ENCODE data around the gene FBXO44. TPM values are rescaled to one million over a fixed set of nuclear protein-coding genes. Genes with fewer than 3 reads are reported as not detected.

Gene FBXO44
- total and polyA plus RNA-seq, 5 experiments from 2014 or later, result 6.4 to 55.7 (median 10.1) TPM

GRCh38 chr1:11670747-11671146, 16.1 kb downstream of the FBXO44 start:
- H3K4me1 Mint-ChIP-seq, result peaks cover 5 to 9% (median 6%) of the 10 kb centered on the region in 4 donors
- ATAC-seq (no peak), DNase-seq (no peak)
- peaks cover 0 to 31% (median 5%) of the 10 kb centered on the region in 3 donors for H3K36me3 Mint-ChIP-seq
- H3K9me3 Mint-ChIP-seq, result no peaks in the 10 kb centered on the region
- POLR2A ChIA-PET, result no interaction called here
- no peak overlapping the region for H3K4me3 Mint-ChIP-seq
- no peaks in the 10 kb centered on the region for H3K27me3 Mint-ChIP-seq
- peak overlapping the region in 1 of 10 donors; percentile 89 for H3K27ac Mint-ChIP-seq

- no peak for DNase-seq
- Mint-ChIP-seq H3K27me3 (no peaks in the 10 kb centered on the region), H3K4me1 (peaks cover 5 to 7% (median 6%) of the 10 kb centered on the region in 4 donors), H3K9me3 (no peaks in the 10 kb centered on the region), H3K36me3 (peaks cover 0 to 35% (median 5%) of the 10 kb centered on the region in 3 donors), H3K27ac (no peak overlapping the region), H3K4me3 (no peak overlapping the region)
- POLR2A ChIA-PET, result no interaction called here
- no peak for ATAC-seq
These were observed 16.5 kb downstream of the FBXO44 start for GRCh38 chr1:11671205-11671543.

DNA sequence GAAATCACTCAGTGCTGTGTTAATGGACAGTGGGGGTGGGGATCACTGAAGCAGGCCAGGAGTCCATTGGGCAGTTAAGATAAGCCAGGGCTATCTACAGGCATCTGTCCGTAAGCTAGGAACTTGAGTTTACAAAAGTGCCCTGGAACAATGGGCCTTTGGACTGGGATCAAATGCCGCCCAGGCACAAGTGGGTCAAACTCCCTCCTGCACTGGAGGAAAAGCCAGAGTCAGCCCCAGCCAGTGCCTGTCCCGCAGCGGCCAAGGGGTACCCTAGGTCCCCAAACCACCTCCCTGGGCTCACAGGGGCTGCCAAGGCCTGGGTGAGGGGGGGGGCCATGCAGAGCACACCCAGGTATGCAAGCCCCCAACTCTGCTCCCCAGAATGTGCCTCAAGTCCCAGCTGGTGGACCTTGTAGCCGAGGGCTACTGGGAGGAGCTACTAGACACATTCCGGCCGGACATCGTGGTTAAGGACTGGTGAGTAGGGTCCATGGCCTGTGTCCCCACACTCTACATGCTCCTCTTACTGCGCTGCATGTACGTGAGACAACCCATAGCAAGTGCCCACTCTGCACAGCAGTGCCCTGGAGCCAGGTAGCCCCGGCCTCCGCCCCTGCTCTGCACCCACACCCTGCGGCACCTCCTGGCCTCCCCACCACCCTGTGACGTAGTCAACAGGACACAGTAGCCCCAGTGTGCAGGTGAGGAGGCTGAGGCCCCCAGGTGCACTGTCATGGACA, 17.0 kb downstream of the FBXO44 start:
- POLR2A ChIA-PET, result no interaction called here
- ATAC-seq, result no peak

DNA sequence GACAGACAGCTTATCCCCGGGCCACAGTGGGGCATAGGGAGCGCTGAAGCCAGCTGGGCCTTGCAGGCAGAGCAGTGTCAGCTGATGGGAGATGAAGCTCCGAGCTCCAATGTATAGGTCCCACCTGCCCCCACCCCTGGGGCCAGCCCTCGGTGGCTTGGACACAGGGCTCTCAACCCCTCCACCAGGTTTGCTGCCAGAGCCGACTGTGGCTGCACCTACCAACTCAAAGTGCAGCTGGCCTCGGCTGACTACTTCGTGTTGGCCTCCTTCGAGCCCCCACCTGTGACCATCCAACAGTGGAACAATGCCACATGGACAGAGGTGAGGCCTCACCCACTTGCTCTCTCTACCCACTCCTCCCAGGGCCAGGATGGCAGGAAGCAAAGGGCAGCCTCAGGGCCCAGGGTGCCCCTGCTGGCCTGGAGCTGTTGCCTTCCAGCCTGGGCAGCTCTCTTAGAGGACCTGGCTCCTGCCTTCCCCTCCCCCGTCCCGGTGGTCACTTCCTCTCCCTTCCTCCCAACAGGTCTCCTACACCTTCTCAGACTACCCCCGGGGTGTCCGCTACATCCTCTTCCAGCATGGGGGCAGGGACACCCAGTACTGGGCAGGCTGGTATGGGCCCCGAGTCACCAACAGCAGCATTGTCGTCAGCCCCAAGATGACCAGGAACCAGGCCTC, 18.6 kb downstream of the FBXO44 start:
- H3K27me3 Mint-ChIP-seq, result no peaks in the 10 kb centered on the region
- DNase-seq (no peak), ATAC-seq (no peak)
- H3K36me3 Mint-ChIP-seq, result peaks cover 0 to 38% (median 5%) of the 10 kb centered on the region in 3 donors
- H3K9me3 Mint-ChIP-seq, result no peaks in the 10 kb centered on the region
- peaks cover 2 to 6% (median 4%) of the 10 kb centered on the region in 4 donors for H3K4me1 Mint-ChIP-seq
- POLR2A ChIA-PET, result interaction anchor here (1.2 kb wide), 1 partner anchor 9 kb away, joined by 5 read pairs; the partner anchor contains the start of gene FBXO6
- no peak overlapping the region for H3K27ac Mint-ChIP-seq
- no peak overlapping the region for H3K4me3 Mint-ChIP-seq

More for the DNA sequence above, 17.0 kb downstream of the FBXO44 start:
- no peaks in the 10 kb centered on the region for H3K27me3 Mint-ChIP-seq
- peaks cover 5 to 7% (median 5%) of the 10 kb centered on the region in 4 donors for H3K4me1 Mint-ChIP-seq
- no peak overlapping the region for H3K4me3 Mint-ChIP-seq
- H3K27ac Mint-ChIP-seq, result no peak overlapping the region
- H3K9me3 Mint-ChIP-seq, result no peaks in the 10 kb centered on the region
- peaks cover 0 to 35% (median 5%) of the 10 kb centered on the region in 3 donors for H3K36me3 Mint-ChIP-seq
- DNase-seq, result no peak

DNA sequence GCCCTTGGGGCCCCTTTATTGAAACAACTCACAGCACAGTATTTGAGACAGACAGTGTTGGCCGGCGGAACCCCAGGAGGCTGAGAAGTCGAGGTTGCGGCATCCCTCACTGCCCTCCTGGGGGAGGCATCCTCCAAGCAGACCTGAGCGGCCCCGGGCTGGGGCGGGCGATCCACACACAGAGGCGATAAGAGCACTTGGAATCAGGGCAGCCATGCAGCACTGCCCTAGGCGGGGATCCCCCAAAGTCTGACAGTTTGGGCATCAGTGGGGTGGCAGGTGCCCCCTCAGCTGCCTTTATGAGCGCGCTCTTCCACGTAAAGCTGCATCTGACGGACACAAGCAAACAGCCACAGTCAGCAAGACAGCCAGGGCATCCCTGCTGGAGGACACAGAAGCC, 19.8 kb downstream of the FBXO44 start:
- Mint-ChIP-seq H3K36me3 (peaks cover 0 to 38% (median 2%) of the 10 kb centered on the region in 3 donors), H3K4me3 (no peak overlapping the region), H3K27ac (no peak overlapping the region), H3K4me1 (peaks cover 5 to 10% (median 8%) of the 10 kb centered on the region in 4 donors), H3K27me3 (no peaks in the 10 kb centered on the region), H3K9me3 (no peaks in the 10 kb centered on the region)
- ATAC-seq, result no peak
- DNase-seq, result no peak
- POLR2A ChIA-PET, result interaction anchor here (1.6 kb wide), 1 partner anchor 10 kb away, joined by 5 read pairs; the partner anchor contains the start of gene FBXO6

GRCh38 chr1:11675325-11675724, 20.6 kb downstream of the FBXO44 start:
- H3K27me3 Mint-ChIP-seq, result no peaks in the 10 kb centered on the region
- POLR2A ChIA-PET, result interaction anchor here (1.6 kb wide), 1 partner anchor 11 kb away, joined by 5 read pairs; the partner anchor contains the start of gene FBXO6
- H3K27ac Mint-ChIP-seq, result no peak overlapping the region
- H3K4me1 Mint-ChIP-seq, result peaks cover 5 to 15% (median 13%) of the 10 kb centered on the region in 4 donors
- H3K4me3 Mint-ChIP-seq, result no peak overlapping the region
- ATAC-seq, result no peak
- no peak for DNase-seq
- H3K9me3 Mint-ChIP-seq, result no peaks in the 10 kb centered on the region
- peaks cover 0 to 36% (median 0%) of the 10 kb centered on the region in 3 donors for H3K36me3 Mint-ChIP-seq

GRCh38 chr1:11676386-11677103, 21.9 kb downstream of the FBXO44 start:
- no peak for DNase-seq
- H3K4me3 Mint-ChIP-seq, result peak overlapping the region in 1 of 10 donors; percentile 34
- POLR2A ChIA-PET, result interaction anchor here (0.5 to 1.2 kb wide), 3 partner anchors 13 to 41 kb away, joined by 3 to 7 read pairs (median 4); no protein-coding TSS in a partner anchor
- no peaks in the 10 kb centered on the region for H3K27me3 Mint-ChIP-seq
- H3K36me3 Mint-ChIP-seq, result peaks cover 0 to 33% (median 0%) of the 10 kb centered on the region in 3 donors
- peaks cover 7 to 18% (median 15%) of the 10 kb centered on the region in 4 donors for H3K4me1 Mint-ChIP-seq
- H3K9me3 Mint-ChIP-seq, result no peaks in the 10 kb centered on the region
- ATAC-seq, result no peak
- no peak overlapping the region for H3K27ac Mint-ChIP-seq

DNA sequence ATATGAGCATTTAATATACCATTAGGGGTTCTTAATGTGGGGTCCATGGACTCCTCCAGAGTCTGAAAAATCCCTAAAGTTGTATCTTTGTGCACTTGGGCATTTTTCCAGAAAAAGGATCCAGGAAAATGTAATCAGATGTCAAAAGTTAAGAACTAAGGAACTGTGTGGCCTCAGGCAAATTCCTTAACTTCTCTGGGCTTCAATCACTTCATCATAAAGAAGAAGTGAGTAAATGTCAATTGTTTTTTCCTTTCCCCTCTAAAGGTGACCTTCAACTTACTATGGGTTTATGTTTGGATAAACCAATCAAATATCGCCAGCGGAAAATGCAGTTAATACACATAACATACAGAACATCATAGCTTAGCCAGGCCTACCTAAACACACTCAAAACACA, 23.8 kb downstream of the FBXO44 start:
- H3K27ac Mint-ChIP-seq, result peak overlapping the region in 4 of 10 donors; percentile 1 to 14 (median 3)

GRCh38 chr1:11680270-11681070, 25.8 kb downstream of the FBXO44 start:
- peak overlapping the region in 8 of 10 donors; percentile 11 to 95 (median 70) for H3K27ac Mint-ChIP-seq
- peak in 1 of 10 donors; percentile 32 for DNase-seq
- POLR2A ChIA-PET, result interaction anchor here (0.7 to 3.8 kb wide), 4 partner anchors 16 to 620 kb away, joined by 3 to 30 read pairs (median 13); partner anchors contain the start of gene FBXO6
- H3K27me3 Mint-ChIP-seq, result no peaks in the 10 kb centered on the region
- peak overlapping the region; percentile 80 to 98 (median 84) for H3K4me3 Mint-ChIP-seq
- H3K9me3 Mint-ChIP-seq, result no peaks in the 10 kb centered on the region
- peaks cover 0 to 15% (median 0%) of the 10 kb centered on the region in 3 donors for H3K36me3 Mint-ChIP-seq
- ATAC-seq, result peak in 1 of 2 donors; percentile 13
- peaks cover 4 to 25% (median 16%) of the 10 kb centered on the region in 4 donors for H3K4me1 Mint-ChIP-seq

More for the DNA sequence above, 23.8 kb downstream of the FBXO44 start:
- peak overlapping the region in 6 of 10 donors; percentile 5 to 66 (median 30) for H3K4me3 Mint-ChIP-seq
- H3K36me3 Mint-ChIP-seq, result peaks cover 0 to 28% (median 0%) of the 10 kb centered on the region in 3 donors
- H3K9me3 Mint-ChIP-seq, result no peaks in the 10 kb centered on the region
- no peaks in the 10 kb centered on the region for H3K27me3 Mint-ChIP-seq
- peaks cover 5 to 25% (median 17%) of the 10 kb centered on the region in 4 donors for H3K4me1 Mint-ChIP-seq
- DNase-seq (no peak), ATAC-seq (no peak)
- POLR2A ChIA-PET, result interaction anchor here (2.0 kb wide), 1 partner anchor 41 kb away, joined by 9 read pairs; no protein-coding TSS in a partner anchor

GRCh38 chr1:11681071-11681771, 26.5 kb downstream of the FBXO44 start, which contains the start of gene MAD2L2:
MAD2L2 (minus strand) TSS chr1:11681148; CDS start chr1:11680601, 547 bp downstream.
- no peaks in the 10 kb centered on the region for H3K9me3 Mint-ChIP-seq

More at GRCh38 chr1:11681071-11681771, 26.5 kb downstream of the FBXO44 start, which contains the start of gene MAD2L2:
- Mint-ChIP-seq H3K4me1 (peaks cover 4 to 25% (median 16%) of the 10 kb centered on the region in 4 donors), H3K27ac (peak within 1 kb of the TSS; percentile 61 to 95 (median 92)), H3K36me3 (peaks cover 0 to 8% (median 0%) of the 10 kb centered on the region in 3 donors), H3K27me3 (peaks cover 0 to 4% (median 2%) of the 10 kb centered on the region in 5 donors), H3K4me3 (peak within 1 kb of the TSS; percentile 85 to 99 (median 92))
- POLR2A ChIA-PET, result interaction anchor here (0.9 to 3.8 kb wide), 7 partner anchors 9 to 55 kb away, joined by 3 to 30 read pairs (median 4); partner anchors contain the start of genes AGTRAP and FBXO6
- ATAC-seq (peak; percentile 86), DNase-seq (peak; percentile 82 to 95 (median 88))

All from naive thymus-derived CD8-positive, alpha-beta T cell (primary cell).